Fibroblast of lung (primary cell): Measurements from ENCODE around the gene HOXC6. TPM values are rescaled to one million over a fixed set of nuclear protein-coding genes. Genes with fewer than 3 reads are reported as not detected.
A peak's percentile ranks its signal among the peaks of the same experiment; 100 is the strongest.

Source experiments
- DNase-seq, 2 donors: peaks; one replicate each; pipeline versions ENCODE4 v3.0.0 to v3.0.0-alpha.2; 2010; ENCODE audit warnings: low read depth in 2 of 2
- H2AFZ ChIP-seq: 2 replicates; pipeline ENCODE4 v1.5.1; 2012; ENCODE audit warnings: low read length, control low read depth, inconsistent platforms
- H3K27ac ChIP-seq: 2 replicates; pipeline ENCODE4 v1.5.1; 2011; ENCODE audit warnings: low read length, control low read depth; ENCODE audit not compliant: insufficient read depth
- H3K27me3 ChIP-seq: 2 replicates; pipeline ENCODE4 v1.5.1; 2011; ENCODE audit warnings: mild to moderate bottlenecking, low read length; ENCODE audit not compliant: control insufficient read depth, insufficient read depth
- H3K36me3 ChIP-seq: 2 replicates; pipeline ENCODE4 v1.5.1; 2011; ENCODE audit warnings: low read length; ENCODE audit not compliant: control insufficient read depth, insufficient read depth
- H3K4me1 ChIP-seq: 2 replicates; pipeline ENCODE4 v1.5.1; 2011; ENCODE audit warnings: low read length; ENCODE audit not compliant: control insufficient read depth, insufficient read depth; ENCODE audit errors: extremely low read depth
- H3K4me2 ChIP-seq: 2 replicates; pipeline ENCODE4 v1.5.1; 2011; ENCODE audit warnings: low read length, control low read depth; ENCODE audit not compliant: insufficient read depth; ENCODE audit errors: extremely low read depth
- H3K4me3 ChIP-seq, 4 experiments: fragments of 200-600 bp in 1 of 4; sonication (generic) in 1 of 4; replicated peaks in 1 of 4; 2 replicates each; pipeline ENCODE4 v1.5.1; 2011 to 2016; ENCODE audit warnings: low read length in 4 of 4, low read depth in 3 of 4, mild to moderate bottlenecking in 3 of 4, control low read depth in 2 of 4, inconsistent platforms in 1 of 4, mixed read lengths in 1 of 4; ENCODE audit not compliant: insufficient read depth in 1 of 4; ENCODE audit errors: control extremely low read depth in 1 of 4
- H3K79me2 ChIP-seq: 2 replicates; pipeline ENCODE4 v1.5.1; 2012; ENCODE audit warnings: mild to moderate bottlenecking, low read length, inconsistent platforms; ENCODE audit not compliant: control insufficient read depth, insufficient read depth
- H3K9ac ChIP-seq: 2 replicates; pipeline ENCODE4 v1.5.1; 2011; ENCODE audit warnings: mild to moderate bottlenecking, low read length, control low read depth; ENCODE audit not compliant: insufficient read depth
- H3K9me3 ChIP-seq: 2 replicates; pipeline ENCODE4 v1.5.1; 2012; ENCODE audit warnings: low read depth, low read length; ENCODE audit not compliant: control insufficient read depth, insufficient read depth
- H4K20me1 ChIP-seq: 2 replicates; pipeline ENCODE4 v1.5.1; 2011; ENCODE audit warnings: low read length; ENCODE audit not compliant: control insufficient read depth, insufficient read depth; ENCODE audit errors: extremely low read depth
- EZH2 ChIP-seq: IDR thresholded peaks from 2 replicates; pipeline ENCODE4 v1.5.1; 2012; ENCODE audit warnings: low read length, control low read depth, mild to moderate bottlenecking; ENCODE audit errors: missing control alignments
- polyA plus RNA-seq, 2 donors: library from polyadenylated mRNA; depleted of rRNA in 1 of 2; stranded (reverse) in 1 of 2; unstranded in 1 of 2; fragments of >200 nt; gene quantifications; 2 replicates each; pipeline ENCODE4 v1.2.1, GENCODE V29; 2011 to 2012; ENCODE audit warnings: missing spikeins in 1 of 2
- total RNA-seq: library from RNA; depleted of rRNA; stranded (reverse); fragments of >200 nt; gene quantifications from 2 replicates; pipeline ENCODE4 v1.2.1, GENCODE V29; 2014
- TF ChIP-seq, protein P1 (sequence below), 2 donors: IDR thresholded peaks in 1 of 2; conservative IDR thresholded peaks in 1 of 2; 1 replicate in 1 of 2; 2 replicates in 1 of 2; pipeline ENCODE4 v1.5.1; 2011 to 2012; ENCODE audit warnings: low read length in 2 of 2, control low read depth in 1 of 2, inconsistent platforms in 1 of 2, low read depth in 1 of 2, mild to moderate bottlenecking in 1 of 2

The HOXC6 gene
- total and polyA plus RNA-seq, 2 donors (not counting 1 experiment from before 2014, with no cell fraction given): 0.17 to 0.52 TPM

DNA sequence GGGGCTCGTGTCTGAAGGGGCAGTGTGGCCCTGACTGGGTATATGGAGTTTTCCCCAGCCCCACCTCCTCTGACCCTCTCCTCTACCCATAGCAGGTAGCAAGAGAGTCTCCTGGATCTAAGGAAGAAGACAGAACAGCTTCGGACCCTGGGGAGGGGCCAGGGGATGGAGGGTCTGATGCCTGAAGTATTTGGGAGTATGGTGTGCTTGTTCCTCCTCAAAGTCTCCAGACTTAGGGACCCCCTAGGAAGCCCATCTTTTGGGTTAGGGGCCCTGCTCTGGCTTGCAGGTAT, 20.0 kb upstream of the HOXC6 start:
- no peaks in the 10 kb centered on the region for H3K9me3 ChIP-seq
- H3K4me3 ChIP-seq: no peak overlapping the region
- H3K79me2 ChIP-seq: no peaks in the 10 kb centered on the region
- no peak overlapping the region for H3K9ac ChIP-seq
- no peaks in the 10 kb centered on the region for H4K20me1 ChIP-seq
- H2AFZ ChIP-seq: no peak overlapping the region
- H3K4me1 ChIP-seq: no peaks in the 10 kb centered on the region
- TF ChIP-seq EZH2: peak; percentile 76
- TF ChIP-seq, protein P1, sequence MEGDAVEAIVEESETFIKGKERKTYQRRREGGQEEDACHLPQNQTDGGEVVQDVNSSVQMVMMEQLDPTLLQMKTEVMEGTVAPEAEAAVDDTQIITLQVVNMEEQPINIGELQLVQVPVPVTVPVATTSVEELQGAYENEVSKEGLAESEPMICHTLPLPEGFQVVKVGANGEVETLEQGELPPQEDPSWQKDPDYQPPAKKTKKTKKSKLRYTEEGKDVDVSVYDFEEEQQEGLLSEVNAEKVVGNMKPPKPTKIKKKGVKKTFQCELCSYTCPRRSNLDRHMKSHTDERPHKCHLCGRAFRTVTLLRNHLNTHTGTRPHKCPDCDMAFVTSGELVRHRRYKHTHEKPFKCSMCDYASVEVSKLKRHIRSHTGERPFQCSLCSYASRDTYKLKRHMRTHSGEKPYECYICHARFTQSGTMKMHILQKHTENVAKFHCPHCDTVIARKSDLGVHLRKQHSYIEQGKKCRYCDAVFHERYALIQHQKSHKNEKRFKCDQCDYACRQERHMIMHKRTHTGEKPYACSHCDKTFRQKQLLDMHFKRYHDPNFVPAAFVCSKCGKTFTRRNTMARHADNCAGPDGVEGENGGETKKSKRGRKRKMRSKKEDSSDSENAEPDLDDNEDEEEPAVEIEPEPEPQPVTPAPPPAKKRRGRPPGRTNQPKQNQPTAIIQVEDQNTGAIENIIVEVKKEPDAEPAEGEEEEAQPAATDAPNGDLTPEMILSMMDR (conservative IDR thresholded peaks at IDR 0.05 in 1 of 2, IDR thresholded peaks at IDR 0.05 in 1 of 2; ENCODE audit: low read depth in 1 of 2, low read length in 2 of 2): no peak
- H3K27me3 ChIP-seq: peaks cover 72% of the 10 kb centered on the region
- no peak overlapping the region for H3K4me2 ChIP-seq
- H3K36me3 ChIP-seq: no peaks in the 10 kb centered on the region
- DNase-seq: no peak
- no peak overlapping the region for H3K27ac ChIP-seq

DNA sequence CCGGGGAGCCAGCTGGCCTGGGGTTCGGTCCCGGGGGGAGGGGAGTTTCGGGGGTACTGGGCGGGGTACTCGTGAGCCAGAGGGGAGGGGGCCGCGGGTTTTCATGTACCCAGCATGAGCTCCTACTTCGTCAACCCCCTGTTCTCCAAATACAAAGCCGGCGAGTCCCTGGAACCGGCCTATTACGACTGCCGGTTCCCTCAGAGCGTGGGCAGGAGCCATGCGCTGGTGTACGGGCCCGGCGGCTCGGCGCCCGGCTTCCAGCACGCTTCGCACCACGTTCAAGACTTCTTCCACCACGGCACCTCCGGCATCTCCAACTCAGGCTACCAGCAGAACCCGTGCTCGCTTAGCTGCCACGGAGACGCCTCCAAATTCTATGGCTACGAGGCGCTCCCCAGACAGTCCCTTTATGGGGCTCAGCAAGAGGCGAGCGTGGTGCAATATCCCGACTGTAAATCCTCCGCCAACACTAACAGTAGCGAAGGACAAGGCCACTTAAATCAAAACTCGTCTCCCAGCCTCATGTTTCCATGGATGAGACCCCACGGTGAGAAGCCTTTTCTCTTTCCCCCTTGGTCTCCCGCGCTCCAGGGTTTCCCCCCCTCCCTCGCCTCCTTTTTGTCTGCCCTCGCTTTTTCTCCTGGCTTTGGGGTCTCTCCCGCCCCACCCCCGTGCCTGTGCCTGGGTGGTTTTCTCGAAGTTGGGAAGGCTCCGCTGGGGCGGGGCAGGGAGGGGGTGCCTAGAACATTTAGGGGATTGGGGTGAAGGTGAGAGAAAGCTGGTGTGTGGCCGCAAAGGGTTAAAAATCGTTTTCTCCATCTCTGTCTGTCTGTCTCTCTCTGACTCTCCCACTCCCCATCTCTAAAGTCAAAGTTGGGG, 18.8 kb upstream of the HOXC6 start:
- H3K36me3 ChIP-seq: no peaks in the 10 kb centered on the region
- no peak overlapping the region for H2AFZ ChIP-seq
- no peaks in the 10 kb centered on the region for H4K20me1 ChIP-seq
- H3K4me2 ChIP-seq: no peak overlapping the region
- no peaks in the 10 kb centered on the region for H3K4me1 ChIP-seq
- H3K27ac ChIP-seq: no peak overlapping the region
- TF ChIP-seq, protein P1 (conservative IDR thresholded peaks at IDR 0.05 in 1 of 2, IDR thresholded peaks at IDR 0.05 in 1 of 2; ENCODE audit: low read depth in 1 of 2, low read length in 2 of 2): no peak
- peak; percentile 96 for TF ChIP-seq EZH2
- no peaks in the 10 kb centered on the region for H3K9me3 ChIP-seq
- H3K4me3 ChIP-seq: peak overlapping the region in 2 of 4 experiments; percentile 21 to 31
- no peaks in the 10 kb centered on the region for H3K79me2 ChIP-seq
- H3K27me3 ChIP-seq: peaks cover 72% of the 10 kb centered on the region
- no peak for DNase-seq
- H3K9ac ChIP-seq: no peak overlapping the region

DNA sequence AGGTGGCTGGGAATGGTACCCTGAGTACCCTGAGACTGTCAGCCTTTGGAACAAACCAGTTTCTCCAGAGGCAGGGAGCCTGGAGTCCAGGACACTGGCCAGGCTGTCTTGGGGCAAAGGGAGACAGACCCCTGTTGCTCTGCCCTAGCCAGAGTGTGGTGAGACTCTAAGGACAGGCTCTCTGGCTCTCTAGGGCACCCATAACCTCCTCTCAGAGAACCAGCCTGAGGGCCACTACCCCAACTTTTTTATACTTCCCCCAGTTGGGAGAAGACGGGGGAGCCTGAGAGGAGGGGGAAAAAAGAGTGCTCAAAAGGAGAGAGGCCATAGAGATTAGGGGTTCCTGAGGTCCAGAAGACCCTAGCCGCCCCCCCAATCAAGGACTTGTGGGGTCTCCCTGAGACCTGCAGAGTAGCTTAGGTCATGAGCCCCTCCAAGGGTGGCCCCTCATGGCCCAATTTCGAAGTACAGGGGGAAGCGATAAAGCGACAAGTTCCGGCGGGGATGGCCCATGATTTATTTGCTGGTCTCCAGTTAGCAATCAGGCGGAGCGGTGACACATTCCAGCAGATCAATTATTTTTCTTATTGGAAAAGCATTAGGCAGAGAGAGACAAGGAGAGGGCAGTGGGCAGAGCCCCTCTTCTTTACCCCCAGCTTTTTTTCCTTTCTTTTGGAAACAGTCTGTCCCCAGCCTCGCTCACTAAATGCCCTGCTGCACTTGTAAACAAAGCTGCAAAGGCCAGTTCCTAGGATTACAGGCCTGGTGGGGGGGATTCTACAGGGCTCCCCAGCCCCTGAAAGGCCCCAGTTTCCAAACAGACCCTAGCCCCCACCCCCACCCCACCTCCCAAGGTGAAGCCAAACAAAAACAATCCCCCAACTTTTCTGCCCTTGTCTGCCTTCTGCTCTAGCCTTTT, 17.9 kb upstream of the HOXC6 start:
- TF ChIP-seq, protein P1 (conservative IDR thresholded peaks at IDR 0.05 in 1 of 2, IDR thresholded peaks at IDR 0.05 in 1 of 2; ENCODE audit: low read depth in 1 of 2, low read length in 2 of 2): no peak
- TF ChIP-seq EZH2: no peak
- Histone ChIP-seq H3K4me1 (no peaks in the 10 kb centered on the region), H3K36me3 (no peaks in the 10 kb centered on the region), H3K4me3 (peak overlapping the region in 1 of 4 experiments; percentile 31), H3K4me2 (no peak overlapping the region), H3K9ac (no peak overlapping the region), H3K9me3 (no peaks in the 10 kb centered on the region), H4K20me1 (no peaks in the 10 kb centered on the region), H3K27me3 (peaks cover 74% of the 10 kb centered on the region), H2AFZ (no peak overlapping the region), H3K79me2 (no peaks in the 10 kb centered on the region), H3K27ac (no peak overlapping the region)
- DNase-seq: no peak
